Left renal pelvis (tissue), 4 donors: Measurements from ENCODE around the gene TIRAP. TPM values are rescaled to one million over a fixed set of nuclear protein-coding genes. Genes with fewer than 3 reads are reported as not detected.
A peak's percentile ranks its signal among the peaks of the same experiment; 100 is the strongest.
"Not testable (repeated sequence)": the region's sequence is repeated elsewhere in the genome, so short reads cannot be mapped to it uniquely, and the experiment has no call there.

Experiments
- DNase-seq, 4 donors: peaks; one replicate each; pipeline ENCODE4 v3.0.0-alpha.2; 2013; ENCODE audit warnings: low read depth in 4 of 4, low spot score in 3 of 4
- polyA plus RNA-seq, 4 donors: library from polyadenylated mRNA; unstranded; fragments of 120-200 nt; gene quantifications; one replicate each; pipeline ENCODE4 v1.2.1, GENCODE V29; 2013; ENCODE audit not compliant: insufficient read length in 4 of 4

Gene TIRAP
- polyA plus RNA-seq: 10 to 100 TPM in 3 of 4 donors, 1 to 10 TPM in 1; 9.4 to 16.8 (median 11.2) TPM

GRCh38 chr11:126282736-126283591 lies at the start of gene TIRAP:
TSS of gene TIRAP (plus strand) at chr11:126283093. CDS start at chr11:126290895, 7,802 bp downstream.
- no peak for DNase-seq

GRCh38 chr11:126233391-126233790 lies 49.5 kb upstream of the TIRAP start:
- DNase-seq: no peak

GRCh38 chr11:126246636-126247035 lies 36.3 kb upstream of the TIRAP start:
- DNase-seq: no peak

- no peak for DNase-seq
These were observed 29.6 kb upstream of the TIRAP start for GRCh38 chr11:126253265-126253664.

DNA sequence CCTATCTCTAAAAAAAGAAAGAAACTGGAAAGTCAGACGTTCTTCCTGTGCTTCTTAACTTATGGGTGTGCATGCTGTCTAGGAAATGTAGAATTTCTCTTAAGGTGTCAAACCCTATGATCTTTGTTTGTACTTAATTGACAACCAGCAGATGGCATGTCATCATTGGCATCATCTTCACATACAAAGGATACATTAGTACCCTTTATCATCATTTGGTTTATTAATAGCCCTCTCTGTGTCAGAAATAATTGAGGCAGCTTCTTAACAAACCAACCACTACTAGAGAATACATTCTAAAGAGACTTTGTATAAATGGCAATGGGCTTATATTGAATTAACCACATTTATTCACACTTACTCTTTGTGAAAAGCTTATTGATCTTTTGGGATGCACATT lies 28.1 kb upstream of the TIRAP start:
- DNase-seq: no peak

GRCh38 chr11:126255507-126255906 lies 27.4 kb upstream of the TIRAP start:
- DNase-seq: not testable (repeated sequence)

GRCh38 chr11:126256216-126256615 lies 26.7 kb upstream of the TIRAP start:
- DNase-seq: no peak

DNA sequence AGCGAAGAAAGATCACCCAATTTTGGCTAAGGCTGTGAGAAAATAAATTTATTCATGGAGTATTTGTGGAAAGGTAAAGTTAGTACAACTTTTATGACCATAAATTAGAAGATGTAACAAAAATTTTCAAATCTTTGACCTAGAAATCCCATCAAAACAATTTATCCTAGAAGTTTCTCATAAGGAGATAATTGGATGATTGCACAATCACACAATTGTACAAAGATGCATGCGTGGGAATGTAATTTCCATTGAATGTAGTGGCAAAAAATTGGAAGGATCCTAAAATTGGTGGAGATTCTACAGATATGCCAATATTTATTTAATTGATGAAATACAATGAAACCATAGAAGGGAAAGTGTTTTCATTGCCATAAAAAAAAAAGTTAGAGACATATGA lies 25.7 kb upstream of the TIRAP start:
- DNase-seq: no peak

DNA sequence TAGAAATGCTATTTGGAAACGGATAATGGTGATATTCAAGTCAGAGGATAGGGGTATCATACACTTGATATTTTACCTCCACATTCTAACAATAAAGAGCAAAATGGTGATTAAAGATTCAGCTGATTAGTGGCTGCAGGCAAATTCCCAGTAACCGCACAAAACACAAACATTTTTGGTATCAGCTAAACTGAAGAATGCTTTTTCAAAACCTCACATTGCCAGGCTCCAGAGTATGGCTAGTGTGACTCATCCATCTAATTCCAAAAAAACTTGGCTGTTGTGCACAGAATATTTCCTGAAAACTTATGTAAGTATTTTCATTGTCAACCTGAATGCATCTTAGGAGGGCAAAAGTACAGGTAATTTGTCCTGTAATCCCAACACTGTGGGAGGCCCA lies 25.1 kb upstream of the TIRAP start:
- DNase-seq: no peak

DNA sequence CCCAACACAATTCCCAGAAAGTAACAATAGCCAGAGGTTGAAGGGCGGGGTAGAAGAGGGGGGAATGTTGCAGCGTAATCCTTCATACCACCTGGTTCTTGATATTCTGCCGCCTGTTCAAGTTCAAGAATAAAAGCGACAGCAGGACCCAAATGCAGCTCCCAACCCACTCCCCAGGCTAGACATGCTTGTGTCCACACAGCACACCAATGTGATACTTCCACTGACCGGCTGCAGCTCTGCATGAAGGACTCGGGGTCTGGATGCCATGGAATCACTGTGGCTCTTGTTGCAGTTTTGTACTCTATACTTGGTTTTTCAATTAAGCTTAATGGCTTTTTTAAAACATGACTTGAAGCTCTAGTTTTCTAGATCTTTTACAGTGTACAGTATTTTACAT lies 20.7 kb upstream of the TIRAP start:
- DNase-seq: no peak

DNA sequence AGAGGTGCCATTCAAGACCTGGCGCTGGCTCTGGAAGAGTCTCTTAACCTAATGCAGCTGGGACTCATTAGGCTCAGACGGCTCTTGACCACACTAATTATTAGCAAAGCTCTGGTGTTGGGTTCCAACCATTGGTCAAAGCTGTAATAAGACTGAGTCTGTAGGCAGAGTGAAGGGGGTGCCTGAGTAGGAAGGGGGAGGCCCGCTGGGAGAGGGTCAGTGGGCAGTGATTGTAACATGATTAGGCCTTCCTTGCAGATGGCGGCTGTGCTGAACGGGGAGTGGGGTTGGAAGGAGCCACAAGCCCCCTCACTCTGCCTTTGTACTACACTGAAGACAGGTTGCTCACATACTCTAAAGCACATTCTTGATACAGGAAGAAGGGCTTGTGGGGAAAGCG lies 19.4 kb upstream of the TIRAP start:
- DNase-seq: no peak

- DNase-seq: no peak
These were observed 17.1 kb upstream of the TIRAP start for GRCh38 chr11:126265811-126266210.

- no peak for DNase-seq
These were observed 15.2 kb upstream of the TIRAP start for GRCh38 chr11:126267650-126268049.

- DNase-seq: no peak
These were observed 14.6 kb upstream of the TIRAP start for GRCh38 chr11:126268361-126268707.

DNA sequence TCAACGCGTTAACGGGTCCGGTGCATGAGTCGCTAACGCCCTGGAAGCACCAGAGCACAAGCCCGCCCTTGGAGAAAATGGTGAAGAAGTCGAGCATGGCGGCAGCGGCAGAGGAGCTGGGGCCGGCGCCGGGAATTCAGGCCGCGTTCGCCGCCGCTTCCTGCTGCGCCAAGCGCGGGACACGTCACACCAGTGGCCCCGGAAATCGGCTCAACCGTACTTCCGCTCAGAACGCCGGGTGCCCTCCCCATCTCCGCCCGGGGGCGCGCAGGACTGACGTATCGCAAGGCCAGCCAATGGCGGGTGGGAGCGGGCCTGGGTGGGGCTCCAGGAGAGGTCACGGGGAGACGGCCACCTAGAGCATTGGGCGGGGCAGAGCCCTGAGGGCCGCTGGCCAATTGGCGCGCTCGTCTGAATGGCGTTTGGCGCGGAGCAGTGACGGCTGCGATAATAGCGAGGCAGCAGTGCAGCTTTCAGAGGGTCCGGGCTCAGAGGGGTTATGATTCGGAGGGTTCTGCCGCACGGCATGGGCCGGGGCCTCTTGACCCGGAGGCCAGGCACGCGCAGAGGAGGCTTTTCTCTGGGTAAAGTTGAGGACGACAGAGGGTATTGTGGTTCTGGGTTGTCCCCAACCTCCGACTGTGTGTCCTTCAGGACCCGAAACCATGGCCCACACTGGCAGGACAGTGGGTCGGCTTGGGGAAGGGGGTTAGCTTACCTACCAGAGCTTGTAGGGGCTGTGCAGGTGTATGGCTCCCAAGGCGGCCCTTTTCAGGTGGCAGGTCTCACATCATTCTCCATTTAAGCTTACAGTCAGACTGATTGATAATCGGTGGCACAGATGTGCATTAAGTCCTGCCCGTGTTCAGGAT lies 13.9 kb upstream of the TIRAP start, which contains the start of the genes FOXRED1 and SRPRA:
TSS of gene FOXRED1 (plus strand) at position 447 of the 872 bp plus-strand sequence. CDS start at position 500, 53 bp downstream.
TSS of gene SRPRA (minus strand) at position 188 of the 872 bp plus-strand sequence. CDS start at position 97, 91 bp downstream.
- peak; percentile 93 to 97 (median 96) for DNase-seq

- DNase-seq: no peak
These were observed 5.6 kb upstream of the TIRAP start for GRCh38 chr11:126277322-126277721.

- DNase-seq: no peak
These were observed 5.1 kb upstream of the TIRAP start for GRCh38 chr11:126277780-126278179.

GRCh38 chr11:126279191-126279590 lies 3.7 kb upstream of the TIRAP start:
- DNase-seq: no peak

DNA sequence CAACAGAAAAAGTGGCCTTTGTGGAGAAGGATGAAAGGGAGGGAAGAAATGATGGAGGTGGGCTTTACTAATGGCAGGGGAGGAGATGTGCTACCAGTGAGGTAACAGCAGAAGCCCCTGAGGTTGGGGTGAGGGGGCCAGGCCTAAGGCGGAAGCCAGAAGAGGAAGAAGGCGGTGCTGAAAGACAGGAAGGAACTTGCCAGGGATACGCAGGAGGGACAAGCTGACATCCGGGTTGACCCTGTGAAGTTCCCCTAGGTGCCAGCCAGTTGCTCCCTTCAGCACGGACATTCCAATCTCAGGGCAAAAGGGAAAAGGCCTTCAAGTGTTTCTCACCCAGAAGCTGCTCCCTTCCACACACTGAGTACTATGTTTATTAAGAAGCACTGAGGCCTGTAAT lies 2.3 kb upstream of the TIRAP start:
- DNase-seq: no peak

- no peak for DNase-seq
These were observed 1.6 kb upstream of the TIRAP start for GRCh38 chr11:126281245-126281644.

DNA sequence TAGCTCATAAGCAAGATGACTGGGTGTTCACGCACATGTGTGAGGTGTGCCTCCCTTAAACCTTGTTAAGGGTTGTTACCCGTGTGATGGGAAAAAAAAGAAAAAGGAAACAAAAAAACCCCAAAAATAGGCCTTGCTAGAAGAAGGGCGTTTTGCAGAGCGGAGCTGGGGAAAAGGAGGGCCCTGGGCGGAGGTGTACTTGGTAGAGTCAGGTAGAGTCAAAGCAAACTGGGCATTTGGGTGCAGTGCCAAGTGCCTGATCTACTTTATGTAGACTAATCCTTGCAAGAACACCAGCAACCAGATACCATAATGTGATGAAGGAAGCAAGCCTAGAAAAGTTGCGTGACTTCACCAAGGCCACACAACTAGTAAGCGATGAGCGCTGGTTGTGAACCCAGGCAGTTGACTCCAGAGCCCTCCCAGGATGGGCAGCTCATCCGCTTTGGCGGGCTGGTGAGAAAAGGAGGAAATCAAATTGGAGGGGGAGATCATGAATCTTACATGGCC lies 1.2 kb upstream of the TIRAP start:
- no peak for DNase-seq
